ENCODE measurements around the gene CREB5.

The CREB5 gene

DNA sequence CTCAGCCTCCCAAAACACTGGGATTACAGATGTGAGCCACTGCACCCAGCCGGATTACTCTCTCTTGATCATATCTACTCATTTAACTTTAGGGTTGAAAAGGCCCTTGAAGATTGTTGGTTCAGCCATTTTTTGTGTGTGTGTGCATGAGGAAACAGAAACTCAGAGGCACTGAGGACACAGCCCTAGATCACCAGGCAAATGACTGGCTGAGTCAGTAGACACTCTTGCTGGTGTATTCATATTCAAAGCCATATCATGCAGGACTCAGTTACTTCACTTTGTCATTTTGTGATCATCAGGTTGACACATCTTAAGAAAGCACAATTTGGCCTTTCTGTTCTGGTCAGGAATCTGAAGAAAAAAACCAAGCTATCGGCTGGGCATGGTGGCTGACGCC lies 292.4 kb downstream of the CREB5 start:
- Histone ChIP-seq H3K4me1 (ENCODE audit: insufficient read depth, low read length) (0 out of 2 replicates have a peak, but pooled peaks cover 3% of the 10 kb centered on the region), H3K9me3 (ENCODE audit: control insufficient read depth, insufficient read depth, low read length) (peaks cover 4% of the 10 kb centered on the region; the same call in 1 of the 2 replicates), H3K9ac (ENCODE audit: low read depth, low read length) (no peak overlapping the region), H3K36me3 (ENCODE audit: insufficient read depth, low read length) (no peaks in the 10 kb centered on the region)

GRCh38 chr7:28705350-28705749 lies 293.0 kb downstream of the CREB5 start:
- Histone ChIP-seq H3K9me3 (ENCODE audit: control insufficient read depth, insufficient read depth, low read length) (peaks cover 4% of the 10 kb centered on the region; the same call in 1 of the 2 replicates), H3K36me3 (ENCODE audit: insufficient read depth, low read length) (no peaks in the 10 kb centered on the region), H3K9ac (ENCODE audit: low read depth, low read length) (no peak overlapping the region), H3K4me1 (ENCODE audit: insufficient read depth, low read length) (no peaks in the 10 kb centered on the region)

DNA sequence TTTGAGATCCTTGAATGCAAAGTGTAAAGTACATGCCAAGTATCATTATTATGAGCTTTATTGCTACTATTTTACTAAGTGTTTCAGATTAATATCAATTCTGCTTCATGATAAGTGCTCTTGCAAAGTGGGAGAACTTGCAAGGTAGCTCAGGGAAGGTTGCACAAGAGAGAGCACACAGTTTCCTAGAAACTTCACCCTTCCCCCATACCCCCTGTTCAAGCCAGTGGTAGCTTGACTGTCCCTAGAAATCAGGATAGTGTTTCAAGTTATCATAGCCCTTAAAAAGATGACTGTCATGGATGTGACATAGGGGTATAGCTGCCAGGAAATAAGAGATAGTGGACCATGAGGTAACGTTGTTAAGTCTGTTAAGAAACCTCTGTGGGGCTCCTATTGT lies 294.3 kb downstream of the CREB5 start:
- no peaks in the 10 kb centered on the region for H3K4me1 ChIP-seq (ENCODE audit: insufficient read depth, low read length)
- H3K9ac ChIP-seq (ENCODE audit: low read depth, low read length) = no peak overlapping the region
- H3K36me3 ChIP-seq (ENCODE audit: insufficient read depth, low read length) = no peaks in the 10 kb centered on the region
- H3K9me3 ChIP-seq (ENCODE audit: control insufficient read depth, insufficient read depth, low read length) = peaks cover 4% of the 10 kb centered on the region; the same call in 1 of the 2 replicates

GRCh38 chr7:28707291-28707690 lies 295.0 kb downstream of the CREB5 start:
- Histone ChIP-seq H3K9ac (ENCODE audit: low read depth, low read length) (no peak overlapping the region), H3K36me3 (ENCODE audit: insufficient read depth, low read length) (no peaks in the 10 kb centered on the region), H3K4me1 (ENCODE audit: insufficient read depth, low read length) (no peaks in the 10 kb centered on the region), H3K9me3 (ENCODE audit: control insufficient read depth, insufficient read depth, low read length) (peaks cover 4% of the 10 kb centered on the region; the same call in 1 of the 2 replicates)

DNA sequence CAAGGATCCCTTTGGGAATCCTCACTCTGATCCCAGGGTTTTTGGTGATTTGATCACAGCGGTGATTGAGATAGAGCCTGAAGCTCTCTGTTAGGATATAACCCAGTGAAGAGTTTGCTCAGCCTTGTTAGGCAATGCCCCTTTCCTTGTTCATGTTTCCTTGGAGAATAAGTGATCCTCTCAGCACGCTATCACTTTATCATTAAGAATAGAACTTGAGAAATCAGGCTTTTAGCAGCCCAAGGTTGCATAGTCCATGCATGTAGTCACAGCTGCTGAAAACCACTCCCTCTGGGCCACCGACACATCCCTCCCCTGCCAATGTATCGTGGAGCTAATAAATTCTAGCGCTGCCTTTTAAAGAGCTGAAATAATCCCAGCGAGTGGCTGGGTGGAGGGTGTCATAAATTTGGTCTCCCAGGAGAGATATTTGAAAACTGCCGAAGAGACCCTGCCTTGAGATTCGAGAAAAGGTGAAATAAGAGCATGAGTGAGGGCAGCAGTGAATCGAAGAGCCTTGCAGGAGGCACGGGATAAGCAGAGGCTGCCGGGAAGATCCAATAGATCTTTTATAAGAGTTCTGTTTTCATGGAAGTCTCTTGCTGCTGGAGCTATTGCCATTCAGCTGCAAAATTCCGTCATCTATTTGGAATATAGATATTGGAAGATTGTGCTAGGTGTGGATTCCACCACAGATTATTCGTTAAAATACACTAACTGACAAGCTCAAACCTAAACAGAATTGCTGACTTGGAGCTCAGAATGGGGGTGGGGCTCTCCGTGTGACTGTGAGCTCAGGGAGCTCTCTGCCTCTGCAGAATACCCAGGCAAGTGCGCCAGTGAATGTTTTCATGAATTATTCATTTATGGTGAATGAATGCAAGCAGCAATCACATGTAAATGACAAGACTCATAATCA lies 296.0 kb downstream of the CREB5 start:
- H3K9me3 ChIP-seq (ENCODE audit: control insufficient read depth, insufficient read depth, low read length) = peaks cover 4% of the 10 kb centered on the region; the same call in 1 of the 2 replicates
- H3K9ac ChIP-seq (ENCODE audit: low read depth, low read length) = no peak overlapping the region
- no peaks in the 10 kb centered on the region for H3K4me1 ChIP-seq (ENCODE audit: insufficient read depth, low read length)
- H3K36me3 ChIP-seq (ENCODE audit: insufficient read depth, low read length) = no peaks in the 10 kb centered on the region

GRCh38 chr7:28709748-28710147 lies 297.4 kb downstream of the CREB5 start:
- 0 out of 2 replicates have a peak, but pooled peaks cover 3% of the 10 kb centered on the region for H3K36me3 ChIP-seq (ENCODE audit: insufficient read depth, low read length)
- H3K9ac ChIP-seq (ENCODE audit: low read depth, low read length) = no peak overlapping the region
- H3K9me3 ChIP-seq (ENCODE audit: control insufficient read depth, insufficient read depth, low read length) = peaks cover 4% of the 10 kb centered on the region; the same call in 1 of the 2 replicates
- no peaks in the 10 kb centered on the region for H3K4me1 ChIP-seq (ENCODE audit: insufficient read depth, low read length)

DNA sequence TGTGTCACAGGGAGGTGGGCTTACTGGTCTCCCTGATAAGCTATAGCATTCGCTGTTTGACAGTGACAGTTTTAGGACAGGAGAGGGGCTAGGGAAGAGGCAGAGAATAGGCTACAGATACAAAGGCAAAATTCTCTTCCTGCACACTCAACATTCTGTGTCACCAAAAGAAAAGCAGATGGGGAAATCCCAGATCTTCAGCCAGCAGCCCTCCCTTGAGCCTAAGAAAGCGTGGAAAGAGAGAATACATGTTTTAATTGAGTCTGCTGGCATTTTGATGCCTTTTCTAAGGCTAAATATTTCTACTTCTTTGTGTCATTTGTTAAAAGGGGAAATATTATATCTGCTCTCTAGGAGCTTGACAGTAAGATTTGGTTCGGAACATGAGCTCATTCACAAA lies 298.8 kb downstream of the CREB5 start:
- Histone ChIP-seq H3K4me1 (ENCODE audit: insufficient read depth, low read length) (no peaks in the 10 kb centered on the region), H3K36me3 (ENCODE audit: insufficient read depth, low read length) (0 out of 2 replicates have a peak, but pooled peaks cover 3% of the 10 kb centered on the region), H3K9ac (ENCODE audit: low read depth, low read length) (no peak overlapping the region), H3K9me3 (ENCODE audit: control insufficient read depth, insufficient read depth, low read length) (peaks cover 4% of the 10 kb centered on the region; the same call in 1 of the 2 replicates)

- Histone ChIP-seq H3K9ac (ENCODE audit: low read depth, low read length) (no peak overlapping the region), H3K36me3 (ENCODE audit: insufficient read depth, low read length) (0 out of 2 replicates have a peak, but pooled peaks cover 3% of the 10 kb centered on the region), H3K9me3 (ENCODE audit: control insufficient read depth, insufficient read depth, low read length) (no peaks in the 10 kb centered on the region), H3K4me1 (ENCODE audit: insufficient read depth, low read length) (no peaks in the 10 kb centered on the region)
These were observed 302.3 kb downstream of the CREB5 start for GRCh38 chr7:28714459-28715120.

- H3K36me3 ChIP-seq (ENCODE audit: insufficient read depth, low read length) = peaks cover 3% of the 10 kb centered on the region; the same call in 1 of the 2 replicates
- no peak overlapping the region for H3K9ac ChIP-seq (ENCODE audit: low read depth, low read length)
- no peaks in the 10 kb centered on the region for H3K4me1 ChIP-seq (ENCODE audit: insufficient read depth, low read length)
- H3K9me3 ChIP-seq (ENCODE audit: control insufficient read depth, insufficient read depth, low read length) = no peaks in the 10 kb centered on the region
These were observed 305.2 kb downstream of the CREB5 start for GRCh38 chr7:28717445-28718054.

DNA sequence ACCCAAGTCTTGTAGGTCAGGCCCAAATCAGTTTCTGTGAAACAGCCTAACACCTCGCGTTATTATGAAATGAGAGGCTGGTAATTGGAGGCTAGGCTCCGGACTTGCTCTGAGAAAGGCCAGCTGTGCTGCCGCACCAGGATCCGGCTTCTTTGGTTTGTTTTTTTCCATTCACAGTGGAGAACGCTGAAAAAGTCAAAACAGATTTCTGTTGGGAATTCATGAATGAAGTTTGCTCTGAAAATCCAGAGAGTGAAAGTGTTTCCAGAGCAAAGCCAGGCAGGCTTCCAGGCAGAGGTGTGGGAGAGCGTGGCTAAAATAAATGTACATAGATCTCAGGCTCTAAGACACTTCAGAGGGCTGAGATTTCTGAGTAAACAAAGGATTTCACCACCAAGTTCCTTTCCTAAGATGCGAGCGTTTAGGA lies 305.8 kb downstream of the CREB5 start:
- Histone ChIP-seq H3K4me1 (ENCODE audit: insufficient read depth, low read length) (no peaks in the 10 kb centered on the region), H3K9me3 (ENCODE audit: control insufficient read depth, insufficient read depth, low read length) (no peaks in the 10 kb centered on the region), H3K36me3 (ENCODE audit: insufficient read depth, low read length) (peaks cover 5% of the 10 kb centered on the region; the same call in 1 of the 2 replicates), H3K9ac (ENCODE audit: low read depth, low read length) (no peak overlapping the region)

DNA sequence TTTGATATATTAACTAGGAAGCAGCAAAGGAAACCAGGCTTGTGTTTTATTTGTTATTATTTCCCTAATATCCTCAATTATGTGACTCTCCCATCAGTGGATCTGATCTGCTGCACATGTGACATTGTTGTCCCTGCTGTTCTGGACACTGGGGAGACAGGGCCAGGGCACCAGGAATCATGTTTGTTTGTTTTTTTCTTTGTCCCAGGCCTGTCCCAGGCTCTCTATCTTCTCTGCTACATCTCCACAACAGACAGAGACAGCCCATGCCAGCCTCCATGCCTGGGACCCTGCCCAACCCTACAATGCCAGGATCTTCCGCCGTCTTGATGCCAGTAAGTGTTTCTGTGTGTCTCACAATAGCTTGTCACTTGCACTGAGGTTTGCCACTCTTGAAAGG lies 306.2 kb downstream of the CREB5 start:
- no peak overlapping the region for H3K9ac ChIP-seq (ENCODE audit: low read depth, low read length)
- H3K4me1 ChIP-seq (ENCODE audit: insufficient read depth, low read length) = no peaks in the 10 kb centered on the region
- peaks cover 5% of the 10 kb centered on the region; the same call in 1 of the 2 replicates for H3K36me3 ChIP-seq (ENCODE audit: insufficient read depth, low read length)
- no peaks in the 10 kb centered on the region for H3K9me3 ChIP-seq (ENCODE audit: control insufficient read depth, insufficient read depth, low read length)

DNA sequence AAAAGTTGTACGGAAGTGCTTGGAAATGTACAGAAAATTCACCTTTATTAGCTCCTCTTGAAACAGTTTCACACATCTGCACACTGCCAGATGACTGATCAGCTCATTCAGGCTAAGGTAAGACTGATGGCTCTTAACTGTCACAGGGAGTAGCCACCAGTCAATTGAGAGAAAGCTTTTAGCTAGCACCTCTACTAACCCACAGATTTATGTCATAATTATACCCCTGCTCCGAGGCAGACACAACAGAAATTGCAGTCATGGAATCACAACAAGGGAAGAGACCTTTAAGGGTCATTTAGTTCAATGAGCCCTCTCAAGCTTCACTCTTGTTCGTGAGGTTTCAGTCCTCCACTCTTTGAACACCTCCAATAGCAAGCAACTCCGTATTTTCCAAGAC lies 310.4 kb downstream of the CREB5 start:
- Histone ChIP-seq H3K9me3 (ENCODE audit: control insufficient read depth, insufficient read depth, low read length) (no peaks in the 10 kb centered on the region), H3K36me3 (ENCODE audit: insufficient read depth, low read length) (peaks cover 3% of the 10 kb centered on the region; the same call in 1 of the 2 replicates), H3K9ac (ENCODE audit: low read depth, low read length) (no peak overlapping the region), H3K4me1 (ENCODE audit: insufficient read depth, low read length) (no peaks in the 10 kb centered on the region)

GRCh38 chr7:28723336-28723735 lies 311.0 kb downstream of the CREB5 start:
- Histone ChIP-seq H3K9ac (ENCODE audit: low read depth, low read length) (no peak overlapping the region), H3K9me3 (ENCODE audit: control insufficient read depth, insufficient read depth, low read length) (no peaks in the 10 kb centered on the region), H3K4me1 (ENCODE audit: insufficient read depth, low read length) (no peaks in the 10 kb centered on the region), H3K36me3 (ENCODE audit: insufficient read depth, low read length) (peaks cover 3% of the 10 kb centered on the region; the same call in 1 of the 2 replicates)

DNA sequence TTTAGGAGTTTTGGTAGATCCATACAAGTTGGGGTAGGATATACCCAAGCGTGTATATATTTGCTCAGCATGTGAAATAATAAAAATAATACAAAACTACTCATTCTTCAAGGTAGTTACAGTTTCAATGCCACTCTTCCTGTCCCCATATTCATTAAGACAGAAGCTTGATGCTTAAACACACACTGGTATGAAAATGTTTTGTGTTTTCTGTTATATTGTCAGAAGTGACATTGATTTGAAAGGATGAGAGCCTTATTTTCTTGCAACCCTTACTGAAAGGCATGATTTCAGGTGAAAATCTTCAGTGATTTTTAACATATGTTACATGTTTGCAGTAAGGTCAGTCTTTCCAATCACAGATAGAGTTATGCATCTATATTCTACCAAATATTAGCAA lies 312.2 kb downstream of the CREB5 start:
- Histone ChIP-seq H3K9ac (ENCODE audit: low read depth, low read length) (no peak overlapping the region), H3K4me1 (ENCODE audit: insufficient read depth, low read length) (no peaks in the 10 kb centered on the region), H3K36me3 (ENCODE audit: insufficient read depth, low read length) (peaks cover 3% of the 10 kb centered on the region; the same call in 1 of the 2 replicates), H3K9me3 (ENCODE audit: control insufficient read depth, insufficient read depth, low read length) (no peaks in the 10 kb centered on the region)
